K562 (cell line): ENCODE data around the gene DDX55. TPM values are rescaled to one million over a fixed set of nuclear protein-coding genes. Genes with fewer than 3 reads are reported as not detected.

ENCODE experiments used
- ATAC-seq: fragments of 200-7000 bp; cut with Tn5 transposase; 3 replicates; pipeline ENCODE4 v1.9.1; 2020; ENCODE audit warnings: moderate library complexity
- BruUV-seq: library from RNA; stranded (reverse); fragments of 400-500 nt; replicated peaks from 2 replicates; lab custom pipeline; 2021; lab: Mats Ljungman, UMichigan
- CTCF ChIA-PET: fragments of 300-600 bp; formaldehyde crosslinking; extraction: SDS; loops from one replicate; lab custom pipeline; 2021; ENCODE audit warnings: low intra/inter-chr PET ratio; lab: Yijun Ruan, JAX
- POLR2A ChIA-PET: fragments of 300-600, 350-650 bp; sonication (Branson Sonifier 250); formaldehyde crosslinking; extraction: SDS; loops from one replicate; lab custom pipeline; 2021; ENCODE audit warnings: antibody characterized with exemption, inconsistent platforms; lab: Yijun Ruan, JAX
- DNase-seq, 4 experiments: peaks; one replicate each; pipeline versions ENCODE4 v3.0.0 to v3.0.0-alpha.2; 2011 to 2018; ENCODE audit warnings: low spot score in 3 of 4, mixed read lengths in 3 of 4; ENCODE audit errors: extremely low read depth in 1 of 4
- FAIRE-seq: peaks from 2 replicates; lab custom pipeline; 2011; peaks lifted over from hg19 to GRCh38; lab: Jason Lieb, UNC
- H2AFZ ChIP-seq: 2 replicates; pipeline ENCODE4 v1.6.0; 2011; ENCODE audit warnings: low read depth, low read length, control low read depth, inconsistent platforms
- H3K27ac ChIP-seq: fragments of 200-600 bp; 3 replicates; pipeline ENCODE4 v1.8.0; 2011; ENCODE audit warnings: low read depth, mild to moderate bottlenecking, control low read depth, inconsistent platforms, low read length, moderate library complexity, mixed read lengths; ENCODE audit errors: extremely low read depth
- H3K27me3 ChIP-seq, 2 experiments: fragments of 300-600 bp in 1 of 2; 2 replicates in 1 of 2; 3 replicates in 1 of 2; pipeline versions ENCODE4 v1.6.0 to v1.8.0; 2011; ENCODE audit warnings: inconsistent platforms in 2 of 2, low read length in 2 of 2, mild to moderate bottlenecking in 1 of 2, mixed read lengths in 1 of 2, moderate library complexity in 1 of 2; ENCODE audit not compliant: control insufficient read depth in 2 of 2, insufficient read depth in 2 of 2
- H3K36me3 ChIP-seq: fragments of 300-600 bp; 3 replicates; pipeline ENCODE4 v1.8.0; 2011; ENCODE audit warnings: mild to moderate bottlenecking, low read length, inconsistent platforms; ENCODE audit not compliant: control insufficient read depth, insufficient read depth
- H3K4me1 ChIP-seq, 2 experiments: fragments of 200-600 bp in 1 of 2; replicated peaks in 1 of 2; 2 replicates in 1 of 2; 3 replicates in 1 of 2; pipeline versions ENCODE4 v1.5.1 to v1.8.0; 2011; ENCODE audit warnings: inconsistent platforms in 2 of 2, low read length in 2 of 2, mild to moderate bottlenecking in 1 of 2, mixed read lengths in 1 of 2, moderate library complexity in 1 of 2; ENCODE audit not compliant: control insufficient read depth in 2 of 2, insufficient read depth in 2 of 2
- H3K4me2 ChIP-seq: 2 replicates; pipeline ENCODE4 v1.6.1; 2011; ENCODE audit warnings: low read length, control low read depth, inconsistent platforms, mixed read lengths; ENCODE audit not compliant: insufficient read depth
- H3K4me3 ChIP-seq: fragments of 200-600 bp; sonication (generic), shearing (Covaris generic); 2 replicates; pipeline ENCODE4 v1.5.1; 2016; ENCODE audit warnings: control low read depth, inconsistent platforms
- H3K79me2 ChIP-seq: fragments of 200-600 bp; 3 replicates; pipeline ENCODE4 v1.8.0; 2011; ENCODE audit warnings: low read length, inconsistent platforms; ENCODE audit not compliant: control insufficient read depth, insufficient read depth
- H3K9ac ChIP-seq, 2 experiments: 2 replicates each; pipeline versions ENCODE4 v1.6.0 to v1.6.1; 2011; ENCODE audit warnings: low read depth in 2 of 2, low read length in 2 of 2, control low read depth in 1 of 2, inconsistent platforms in 1 of 2, mild to moderate bottlenecking in 1 of 2, mixed read lengths in 1 of 2; ENCODE audit not compliant: insufficient read depth in 1 of 2
- H3K9me1 ChIP-seq: one replicate; pipeline ENCODE4 v1.6.0; 2011; ENCODE audit warnings: inconsistent platforms, mild to moderate bottlenecking, low read length, moderate library complexity; ENCODE audit not compliant: control insufficient read depth, insufficient read depth
- H3K9me3 ChIP-seq: replicated peaks from 2 replicates; pipeline ENCODE4 v1.5.1; 2011; ENCODE audit warnings: low read depth, low read length, inconsistent platforms; ENCODE audit not compliant: control insufficient read depth, insufficient read depth
- H4K20me1 ChIP-seq: replicated peaks from 2 replicates; pipeline ENCODE4 v1.6.1; 2011; ENCODE audit warnings: low read length, inconsistent platforms, mixed read lengths; ENCODE audit not compliant: control insufficient read depth, insufficient read depth
- DIDO1 ChIP-seq: fragments of 450-650 bp; IDR thresholded peaks from 2 replicates; pipeline ENCODE4 v1.6.1; 2016; ENCODE audit warnings: low read depth, missing biosample characterization, missing genetic modification characterization
- ELF4 ChIP-seq: fragments of 450-650 bp; formaldehyde crosslinking; IDR thresholded peaks from 2 replicates; pipeline ENCODE4 v1.4.0; 2022; ENCODE audit warnings: missing genetic modification characterization
- HBP1 ChIP-seq: fragments of 450-650 bp; formaldehyde crosslinking; IDR thresholded peaks from 2 replicates; pipeline ENCODE4 v1.4.0; 2022; ENCODE audit warnings: missing genetic modification characterization
- HDAC1 ChIP-seq, 2 experiments: fragments of 450-650 bp; IDR thresholded peaks; 2 replicates each; pipeline ENCODE4 v1.6.1; 2016 to 2017; ENCODE audit warnings: inconsistent platforms in 1 of 2, mild to moderate bottlenecking in 1 of 2, moderate library complexity in 1 of 2
- HNRNPLL ChIP-seq: fragments of 200-400 bp; formaldehyde crosslinking; IDR thresholded peaks from 2 replicates; pipeline ENCODE4 v1.6.1; 2017; ENCODE audit warnings: low read length, low read depth, mild to moderate bottlenecking; ENCODE audit not compliant: poor library complexity, severe bottlenecking
- MCM7 ChIP-seq, 2 experiments: fragments of 450-650 bp; IDR thresholded peaks; 2 replicates each; pipeline ENCODE4 v1.6.1; 2016 to 2018
- MIER1 ChIP-seq: fragments of 450-650 bp; IDR thresholded peaks from 2 replicates; pipeline ENCODE4 v1.6.1; 2016; ENCODE audit warnings: antibody characterized with exemption, mild to moderate bottlenecking, low read depth
- POU5F1 ChIP-seq: fragments of 150-350 bp; IDR thresholded peaks from 2 replicates; pipeline ENCODE4 v1.6.1; 2014; ENCODE audit warnings: borderline replicate concordance, low read length, low read depth, mild to moderate bottlenecking; ENCODE audit not compliant: partially characterized antibody
- TSC22D4 ChIP-seq: fragments of 450-650 bp; IDR thresholded peaks from 2 replicates; pipeline ENCODE4 v1.6.1; 2016; ENCODE audit warnings: missing genetic modification characterization, missing biosample characterization, control low read depth
- ZNF639 ChIP-seq, 2 experiments: fragments of 200-800 bp in 1 of 2; sonication (Bioruptor generic) in 1 of 2; sonication (generic) in 1 of 2; formaldehyde crosslinking in 1 of 2; IDR thresholded peaks in 1 of 2; conservative IDR thresholded peaks in 1 of 2; 2 replicates each; pipeline versions ENCODE4 v1.5.0 to v1.6.1; 2016 to 2020; ENCODE audit warnings: missing compliant biosample characterization in 1 of 2, missing genetic modification characterization in 1 of 2, missing genetic modification reagents in 1 of 2
- ZNF785 ChIP-seq: fragments of 250-450 bp; sonication (Bioruptor Pico); IDR thresholded peaks from 2 replicates; pipeline ENCODE4 v1.4.0; 2020; ENCODE audit warnings: mild to moderate bottlenecking
- WGBS: fragments of 100-300 bp; shearing (Covaris generic); methylation state at CpG from one replicate; pipeline ENCODE4 v1.1.6; 2016; ENCODE audit warnings: low coverage, mixed read lengths; ENCODE audit not compliant: insufficient coverage; ENCODE audit errors: missing lambda C conversion rate; 5-methylcytosine and 5-hydroxymethylcytosine counted together
- in situ Hi-C: fragments of 300-500 bp; cut with MboI; formaldehyde crosslinking; loops from 4 replicates; pipeline ENCODE4 v1.15.0; 2018; ENCODE audit warnings: inconsistent platforms, mixed read lengths
- intact Hi-C: fragments of 100-400 bp; cut with micrococcal nuclease; formaldehyde crosslinking; loops from 2 replicates; pipeline ENCODE4 v1.14.2; 2022
- polyA plus RNA-seq, 8 experiments: library from polyadenylated mRNA; depleted of rRNA in 4 of 8; stranded (reverse) in 5 of 8; unstranded in 3 of 8; fragments of >200 nt; fragmentation: Nextera tagmentation in 2 of 8; fragmentation: Illumina TruSeq in 1 of 8; extraction: Ambion mirVana in 2 of 8; extraction: Trizol in 1 of 8; gene quantifications; 2 replicates each; pipeline versions ENCODE4 v1.2.1 to v1.2.3, GENCODE V29; 2011 to 2014; ENCODE audit warnings: inconsistent platforms in 1 of 8, missing spikeins in 1 of 8
- total RNA-seq, 7 experiments: library from RNA; depleted of rRNA in 6 of 7; stranded (reverse); fragments of >200 nt in 6 of 7; fragmentation: Illumina TruSeq in 2 of 7; extraction: Trizol in 2 of 7; gene quantifications; 2 replicates each; pipeline versions ENCODE4 v1.2.1 to v1.2.3, GENCODE V29; 2011 to 2021; ENCODE audit warnings: low replicate concordance in 1 of 7

DDX55 gene
- total and polyA plus RNA-seq, 9 of the 15 experiments (the other 6 are each of a cell fraction or from before 2014, with no cell fraction given) = 10.6 to 71.0 (median 60.9) TPM

GRCh38 chr12:123648401-123648800, 46.5 kb downstream of the DDX55 start:
- ATAC-seq (no peak), FAIRE-seq (no peak)
- Histone ChIP-seq H4K20me1 (no peaks in the 10 kb centered on the region), H3K27me3 (no peaks in the 10 kb centered on the region), H3K36me3 (peaks cover 94% of the 10 kb centered on the region), H3K27ac (no peak overlapping the region), H3K9me3 (no peaks in the 10 kb centered on the region), H3K4me2 (no peak overlapping the region), H3K4me1 (no peaks in the 10 kb centered on the region), H3K9ac (no peak overlapping the region), H3K79me2 (peaks cover 5% of the 10 kb centered on the region; the same call in 2 of the 3 replicates), H3K4me3 (no peak overlapping the region), H3K9me1 (no peaks in the 10 kb centered on the region), H2AFZ (no peak overlapping the region)
- BruUV-seq = no TSS peak
- CTCF ChIA-PET = no interaction called here
- intact Hi-C loops (no loop called here), in situ Hi-C loops (no loop called here)
- WGBS = 97% methylated on average over 5 of the region's 5 CpGs
- TF ChIP-seq MIER1 = no peak
- TF ChIP-seq, all 486 proteins: peak for 0
- POLR2A ChIA-PET = interaction anchor here (0.6 kb wide), 1 partner anchor 416 kb away, joined by 3 read pairs; no protein-coding TSS in a partner anchor
- no peak for DNase-seq

- Histone ChIP-seq H3K4me3 (no peak overlapping the region), H3K27me3 (no peaks in the 10 kb centered on the region), H3K36me3 (peaks cover 93% of the 10 kb centered on the region), H3K9ac (no peak overlapping the region), H3K4me1 (no peaks in the 10 kb centered on the region), H3K9me1 (no peaks in the 10 kb centered on the region), H2AFZ (no peak overlapping the region), H3K27ac (no peak overlapping the region), H3K9me3 (no peaks in the 10 kb centered on the region), H3K79me2 (no peaks in the 10 kb centered on the region), H3K4me2 (no peak overlapping the region), H4K20me1 (no peaks in the 10 kb centered on the region)
- DNase-seq = no peak
- 84% methylated on average over 4 of the region's 4 CpGs for WGBS
- CTCF ChIA-PET = no interaction called here
- no peak for FAIRE-seq
- ATAC-seq = no peak
- intact Hi-C loops = no loop called here
- POLR2A ChIA-PET = no interaction called here
- BruUV-seq = no TSS peak
- in situ Hi-C loops = no loop called here
- TF ChIP-seq ZNF639 (CRISPR knock-in tag; conservative IDR thresholded peaks at IDR 0.05 in 1 of 2, IDR thresholded peaks at IDR 0.05 in 1 of 2) (no peak), HBP1 (CRISPR knock-in tag) (0 out of 2 replicates have a peak, but pooled peaks have one; percentile 51), MCM7 (IDR thresholded peaks at IDR 0.05) (no peak), ELF4 (0 out of 2 replicates have a peak, but pooled peaks have one; percentile 49), ZNF785 (CRISPR knock-in tag) (no peak), HNRNPLL (no peak), DIDO1 (tag) (no peak), POU5F1 (no peak), TSC22D4 (tag) (peak; percentile 47; the same call in 1 of the 2 replicates), HDAC1 (IDR thresholded peaks at IDR 0.05) (no peak)
Measured at GRCh38 chr12:123654129-123654701, 52.3 kb downstream of the DDX55 start.
